GM12864 (cell line): ENCODE data around the gene DAB2IP.

ENCODE experiments used
- DNase-seq: peaks from one replicate; pipeline ENCODE4 v3.0.0-alpha.2; 2011; ENCODE audit warnings: low read depth
- H3K4me3 ChIP-seq: 2 replicates; pipeline ENCODE4 v1.5.1; 2011; ENCODE audit warnings: mild to moderate bottlenecking, low read depth, low read length, control low read depth
- TF ChIP-seq, protein P1 (sequence below): IDR thresholded peaks from 2 replicates; pipeline ENCODE4 v1.5.1; 2011; ENCODE audit warnings: low read depth, mild to moderate bottlenecking, moderate library complexity, low read length, control low read depth, inconsistent platforms; ENCODE audit errors: missing control alignments

DAB2IP gene

DNA sequence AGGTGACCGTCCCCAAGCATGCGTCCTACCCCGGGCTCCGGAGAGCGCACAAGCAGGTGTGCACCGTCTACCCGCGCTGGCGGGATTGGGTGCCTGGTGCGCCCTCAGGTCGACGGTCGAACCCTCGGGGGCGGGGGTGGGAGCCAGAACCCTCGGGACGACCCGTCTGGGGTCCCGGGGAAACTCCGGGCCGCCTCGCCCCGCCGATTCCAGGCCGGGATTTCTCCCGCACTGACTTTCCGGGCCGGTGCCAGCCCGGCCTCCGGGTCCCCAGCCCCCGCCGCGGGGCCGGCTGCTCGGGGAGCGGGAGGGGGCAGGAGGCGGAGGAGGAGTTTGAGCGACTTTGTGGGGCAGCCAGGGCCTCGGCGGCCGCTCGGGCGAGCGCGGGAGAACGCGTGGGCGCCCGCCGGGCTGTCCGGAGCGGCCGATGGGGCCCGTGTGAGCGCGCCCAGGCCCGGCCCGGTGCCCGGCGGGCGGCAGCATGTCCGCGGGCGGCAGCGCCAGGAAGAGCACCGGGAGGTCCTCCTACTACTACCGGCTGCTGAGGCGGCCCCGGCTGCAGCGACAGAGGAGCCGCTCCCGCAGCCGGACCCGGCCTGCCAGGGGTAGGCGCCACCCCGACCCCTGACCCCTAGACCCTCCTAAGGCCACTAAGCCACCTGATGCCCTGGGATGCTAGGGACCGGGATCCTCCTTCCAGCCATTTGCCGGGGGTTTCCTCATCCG, at the start of gene DAB2IP:
Gene DAB2IP, plus strand, starts transcription at position 340 of the 726 bp plus-strand sequence. Its CDS starts 142 bp downstream, at position 482.
- no peak for DNase-seq
- TF ChIP-seq, protein P1, sequence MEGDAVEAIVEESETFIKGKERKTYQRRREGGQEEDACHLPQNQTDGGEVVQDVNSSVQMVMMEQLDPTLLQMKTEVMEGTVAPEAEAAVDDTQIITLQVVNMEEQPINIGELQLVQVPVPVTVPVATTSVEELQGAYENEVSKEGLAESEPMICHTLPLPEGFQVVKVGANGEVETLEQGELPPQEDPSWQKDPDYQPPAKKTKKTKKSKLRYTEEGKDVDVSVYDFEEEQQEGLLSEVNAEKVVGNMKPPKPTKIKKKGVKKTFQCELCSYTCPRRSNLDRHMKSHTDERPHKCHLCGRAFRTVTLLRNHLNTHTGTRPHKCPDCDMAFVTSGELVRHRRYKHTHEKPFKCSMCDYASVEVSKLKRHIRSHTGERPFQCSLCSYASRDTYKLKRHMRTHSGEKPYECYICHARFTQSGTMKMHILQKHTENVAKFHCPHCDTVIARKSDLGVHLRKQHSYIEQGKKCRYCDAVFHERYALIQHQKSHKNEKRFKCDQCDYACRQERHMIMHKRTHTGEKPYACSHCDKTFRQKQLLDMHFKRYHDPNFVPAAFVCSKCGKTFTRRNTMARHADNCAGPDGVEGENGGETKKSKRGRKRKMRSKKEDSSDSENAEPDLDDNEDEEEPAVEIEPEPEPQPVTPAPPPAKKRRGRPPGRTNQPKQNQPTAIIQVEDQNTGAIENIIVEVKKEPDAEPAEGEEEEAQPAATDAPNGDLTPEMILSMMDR: no peak

DNA sequence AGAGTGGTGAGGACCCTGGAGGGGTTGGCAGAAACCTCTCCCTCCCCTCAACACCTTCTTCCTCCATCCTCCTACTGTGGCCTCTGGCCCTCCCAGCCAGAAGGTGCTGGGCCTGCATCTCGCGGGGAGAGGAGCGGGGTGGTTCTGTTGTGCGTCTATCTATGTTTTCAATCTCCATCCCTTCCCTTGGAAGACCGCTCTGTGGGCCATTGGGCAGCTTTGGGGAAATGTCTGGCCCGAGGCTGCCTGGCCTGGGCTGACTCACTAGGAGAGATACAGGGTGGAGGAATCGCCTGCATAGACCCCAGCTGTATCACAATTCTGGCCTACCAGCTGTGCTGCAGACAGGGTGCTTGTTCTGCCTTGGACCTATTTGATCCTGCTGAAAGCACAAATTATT, 48.4 kb upstream of the DAB2IP start:
- no peak for DNase-seq
- TF ChIP-seq, protein P1: no peak
- no peak overlapping the region for H3K4me3 ChIP-seq

More for the DNA sequence above, at the start of gene DAB2IP:
- H3K4me3 ChIP-seq: no peak within 1 kb of the TSS

DNA sequence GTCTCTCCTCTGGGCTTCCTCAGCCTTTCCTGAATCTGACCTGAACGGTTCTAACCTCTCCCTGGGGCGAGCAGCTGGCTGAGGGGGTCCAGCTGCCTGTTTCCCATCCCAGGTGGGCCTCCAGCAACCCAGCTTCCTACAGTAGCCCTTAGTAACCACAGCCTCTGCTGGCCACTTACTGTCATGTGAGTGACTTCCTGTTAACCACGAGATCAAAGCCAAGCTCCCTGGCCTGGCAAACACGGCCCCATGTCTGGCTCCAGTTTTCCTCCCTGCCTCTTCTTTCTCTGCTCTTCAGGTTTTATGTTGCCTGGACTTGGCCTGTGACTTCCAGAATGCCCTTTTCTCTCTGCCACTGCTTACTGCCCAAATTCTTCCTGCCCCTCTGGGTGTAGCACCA, 47.2 kb upstream of the DAB2IP start:
- H3K4me3 ChIP-seq: no peak overlapping the region
- no peak for DNase-seq
- TF ChIP-seq, protein P1: no peak

DNA sequence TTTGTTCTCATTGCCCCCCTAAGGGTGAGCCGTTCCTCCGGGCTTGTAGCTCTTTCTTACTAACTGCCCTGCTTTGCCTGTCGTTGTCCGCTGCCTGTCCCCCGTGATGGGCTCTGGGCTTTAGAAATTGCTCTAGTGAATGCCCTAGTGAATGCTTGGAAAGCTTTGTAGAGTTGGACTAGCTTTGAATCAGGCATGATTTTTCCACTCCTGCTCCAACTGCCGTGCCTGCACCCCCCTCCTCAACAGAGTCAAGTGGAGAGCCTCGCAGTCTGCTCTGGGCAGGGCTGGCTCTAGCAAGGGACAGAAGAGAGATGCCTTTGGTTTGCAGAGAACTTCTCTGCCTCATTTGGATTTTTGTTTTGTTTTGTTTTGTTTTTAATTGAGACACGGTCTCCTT, 46.8 kb upstream of the DAB2IP start:
- TF ChIP-seq, protein P1: no peak
- H3K4me3 ChIP-seq: no peak overlapping the region
- no peak for DNase-seq

DNA sequence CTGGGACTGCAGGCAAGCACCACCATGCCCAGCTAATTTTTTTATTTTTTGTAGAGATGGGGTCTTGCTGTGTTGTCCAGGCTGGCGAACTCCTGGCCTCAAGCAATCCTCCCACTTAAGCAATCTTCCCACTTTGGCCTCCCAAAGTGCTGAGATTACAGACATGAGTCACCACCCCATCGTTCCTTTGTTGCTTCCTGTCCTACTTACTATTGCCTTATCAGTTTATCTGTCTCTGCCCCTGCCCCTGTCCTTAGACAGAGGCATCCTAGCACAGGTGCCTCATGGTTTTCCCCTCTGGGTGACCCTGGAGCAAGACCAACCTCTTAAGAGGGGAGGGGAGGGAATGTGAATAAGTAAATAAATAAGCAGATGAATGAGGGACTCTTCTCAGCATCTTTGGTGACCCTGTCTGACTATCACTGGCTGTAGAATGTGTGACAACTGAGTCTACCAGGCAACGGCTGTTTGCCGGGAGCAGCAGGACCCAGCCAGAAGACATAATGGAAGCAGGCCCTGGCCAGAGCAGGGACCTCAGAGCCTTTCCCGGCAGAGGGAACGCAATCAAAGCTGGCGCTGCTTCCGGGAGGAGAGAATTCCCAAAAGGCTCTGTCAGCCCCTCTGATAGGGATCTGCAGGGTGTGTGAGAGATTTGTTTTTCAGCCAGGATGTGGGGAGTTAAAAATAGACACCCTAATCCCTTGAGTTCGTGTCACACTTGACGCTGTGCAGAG, 43.8 kb upstream of the DAB2IP start:
- no peak overlapping the region for H3K4me3 ChIP-seq
- TF ChIP-seq, protein P1: no peak
- no peak for DNase-seq

DNA sequence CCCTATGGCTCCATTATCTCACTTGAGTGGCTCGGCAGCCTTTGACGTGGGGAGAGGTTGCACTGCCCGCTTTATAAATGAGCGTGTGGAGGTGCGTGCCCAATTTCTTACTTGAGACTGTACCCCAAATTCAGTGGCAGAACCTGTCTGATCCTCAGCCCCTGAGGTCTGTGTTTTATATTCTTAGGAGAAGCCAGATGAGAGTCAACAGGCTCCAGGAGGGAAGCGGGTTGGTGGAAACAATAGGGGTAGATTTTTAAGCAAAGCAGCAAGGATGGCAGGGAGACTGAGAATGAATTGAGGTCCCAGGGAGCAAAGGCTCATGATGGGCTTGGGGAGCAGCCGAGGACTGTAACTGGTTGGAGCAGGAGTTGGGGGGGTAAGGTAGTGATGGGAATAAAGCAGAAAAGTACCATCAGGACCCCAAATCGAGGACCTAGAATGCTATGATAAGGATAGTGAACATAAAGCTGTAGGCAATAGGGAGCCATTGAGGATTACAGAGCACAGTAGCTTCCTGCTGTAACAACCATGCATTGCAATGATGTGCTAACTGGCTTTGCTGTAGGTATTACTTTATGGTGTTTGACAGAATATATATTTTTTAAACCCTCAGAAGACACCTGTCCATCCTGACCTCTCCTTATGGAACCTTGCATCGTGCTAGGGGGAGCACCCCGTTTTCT, 43.1 kb upstream of the DAB2IP start:
- H3K4me3 ChIP-seq: no peak overlapping the region
- DNase-seq: no peak
- TF ChIP-seq, protein P1: no peak
